PC-3 (cell line): ENCODE measurements around the gene CA5A. TPM values are rescaled to one million over a fixed set of nuclear protein-coding genes. Genes with fewer than 3 reads are reported as not detected.

ENCODE experiments used
- ATAC-seq: fragments of 200-7000 bp; cut with Tn5 transposase; 2 replicates; pipeline ENCODE4 v1.9.1; 2020; ENCODE audit warnings: mild to moderate bottlenecking, moderate library complexity
- BruUV-seq: library from RNA; stranded (reverse); fragments of 400-500 nt; replicated peaks from 2 replicates; lab custom pipeline; 2021; lab: Mats Ljungman, UMichigan
- CTCF ChIA-PET: fragments of 300-600 bp; sonication (Branson Sonifier 250); formaldehyde crosslinking; loops from one replicate; lab custom pipeline; 2022; ENCODE audit warnings: antibody characterized with exemption; lab: Charles Lee
- POLR2A ChIA-PET: fragments of 300-600 bp; sonication (Branson Sonifier 250); formaldehyde crosslinking; loops from one replicate; lab custom pipeline; 2022; ENCODE audit warnings: antibody characterized with exemption; ENCODE audit not compliant: unreplicated experiment; lab: Charles Lee
- DNase-seq: peaks from one replicate; pipeline ENCODE4 v3.0.0-alpha.2; 2015
- H2AFZ ChIP-seq: fragments of 300-600 bp; sonication (generic); 2 replicates; pipeline ENCODE4 v1.6.0; 2016; ENCODE audit warnings: antibody characterized with exemption, low read length
- H3F3A ChIP-seq: fragments of 300-600 bp; sonication (generic); one replicate; pipeline ENCODE4 v1.6.0; 2017; ENCODE audit warnings: antibody characterized with exemption, low read length, control low read depth, mild to moderate bottlenecking; ENCODE audit not compliant: unreplicated experiment
- H3K27ac ChIP-seq: fragments of 300-600 bp; sonication (generic); 2 replicates; pipeline ENCODE4 v1.5.1; 2016; ENCODE audit warnings: mild to moderate bottlenecking, low read length
- H3K27me3 ChIP-seq: fragments of 300-600 bp; sonication (generic); 2 replicates; pipeline ENCODE4 v1.6.1; 2016; ENCODE audit warnings: low read length, mixed read lengths
- H3K36me3 ChIP-seq: fragments of 300-600 bp; sonication (generic); 2 replicates; pipeline ENCODE4 v1.6.1; 2016; ENCODE audit warnings: low read depth, mixed run types, low read length, mixed read lengths
- H3K4me1 ChIP-seq: fragments of 300-600 bp; sonication (generic); 2 replicates; pipeline ENCODE4 v1.5.1; 2016; ENCODE audit warnings: low read length; ENCODE audit not compliant: insufficient read depth
- H3K4me2 ChIP-seq: fragments of 300-600 bp; sonication (generic); 2 replicates; pipeline ENCODE4 v1.6.0; 2016; ENCODE audit warnings: low read length
- H3K4me3 ChIP-seq: fragments of 300-600 bp; sonication (generic); 2 replicates; pipeline ENCODE4 v1.5.1; 2016; ENCODE audit warnings: mild to moderate bottlenecking, low read length, mixed read lengths
- H3K79me2 ChIP-seq: fragments of 300-600 bp; sonication (generic); 2 replicates; pipeline ENCODE4 v1.6.1; 2017; ENCODE audit warnings: low read length, mixed read lengths
- H3K9ac ChIP-seq: fragments of 300-600 bp; sonication (generic); 2 replicates; pipeline ENCODE4 v1.6.0; 2016; ENCODE audit warnings: mild to moderate bottlenecking, low read length
- H3K9me2 ChIP-seq: fragments of 300-600 bp; sonication (generic); replicated peaks from 2 replicates; pipeline ENCODE4 v1.6.1; 2016; ENCODE audit warnings: mixed run types, low read length, mixed read lengths
- H3K9me3 ChIP-seq: fragments of 300-600 bp; sonication (generic); 2 replicates; pipeline ENCODE4 v1.6.1; 2016; ENCODE audit warnings: low read length, mixed read lengths
- H4K20me1 ChIP-seq: fragments of 300-600 bp; sonication (generic); 2 replicates; pipeline ENCODE4 v1.6.1; 2016; ENCODE audit warnings: low read length, mixed read lengths
- EZH2 ChIP-seq: fragments of 300-600 bp; sonication (generic); IDR thresholded peaks from one replicate; pipeline ENCODE4 v1.6.1; 2017; ENCODE audit warnings: antibody characterized with exemption, mild to moderate bottlenecking, low read length; ENCODE audit not compliant: unreplicated experiment
- EZH2phosphoT487 ChIP-seq: fragments of 300-600 bp; sonication (generic); IDR thresholded peaks from 2 replicates; pipeline ENCODE4 v1.6.1; 2018; ENCODE audit warnings: mild to moderate bottlenecking, antibody characterized with exemption, low read length, borderline replicate concordance
- intact Hi-C: fragments of 100-400 bp; cut with micrococcal nuclease; formaldehyde crosslinking; loops from 2 replicates; pipeline ENCODE4 v1.9.0; 2023
- total RNA-seq: library from RNA; depleted of rRNA; stranded (reverse); fragments of >200 nt; gene quantifications from 2 replicates; pipeline ENCODE4 v1.2.3, GENCODE V29; 2014
- TF ChIP-seq, protein P1 (sequence below): fragments of 300-600 bp; sonication (generic); conservative IDR thresholded peaks from 2 replicates; pipeline ENCODE4 v1.5.1; 2017; ENCODE audit warnings: antibody characterized with exemption, low read depth, mild to moderate bottlenecking, low read length

Gene CA5A
- total RNA-seq, 1 experiment from 2014 or later = not detected

- H2AFZ ChIP-seq = no peak overlapping the region
- H3F3A ChIP-seq = no peaks in the 10 kb centered on the region
- H3K27me3 ChIP-seq = no peaks in the 10 kb centered on the region
- H3K4me3 ChIP-seq = no peak overlapping the region
- no peak for ATAC-seq
- no peaks in the 10 kb centered on the region for H3K36me3 ChIP-seq
- peaks cover 95% of the 10 kb centered on the region for H3K79me2 ChIP-seq
- TF ChIP-seq EZH2phosphoT487 (no peak), EZH2 (no peak)
- TF ChIP-seq, protein P1, sequence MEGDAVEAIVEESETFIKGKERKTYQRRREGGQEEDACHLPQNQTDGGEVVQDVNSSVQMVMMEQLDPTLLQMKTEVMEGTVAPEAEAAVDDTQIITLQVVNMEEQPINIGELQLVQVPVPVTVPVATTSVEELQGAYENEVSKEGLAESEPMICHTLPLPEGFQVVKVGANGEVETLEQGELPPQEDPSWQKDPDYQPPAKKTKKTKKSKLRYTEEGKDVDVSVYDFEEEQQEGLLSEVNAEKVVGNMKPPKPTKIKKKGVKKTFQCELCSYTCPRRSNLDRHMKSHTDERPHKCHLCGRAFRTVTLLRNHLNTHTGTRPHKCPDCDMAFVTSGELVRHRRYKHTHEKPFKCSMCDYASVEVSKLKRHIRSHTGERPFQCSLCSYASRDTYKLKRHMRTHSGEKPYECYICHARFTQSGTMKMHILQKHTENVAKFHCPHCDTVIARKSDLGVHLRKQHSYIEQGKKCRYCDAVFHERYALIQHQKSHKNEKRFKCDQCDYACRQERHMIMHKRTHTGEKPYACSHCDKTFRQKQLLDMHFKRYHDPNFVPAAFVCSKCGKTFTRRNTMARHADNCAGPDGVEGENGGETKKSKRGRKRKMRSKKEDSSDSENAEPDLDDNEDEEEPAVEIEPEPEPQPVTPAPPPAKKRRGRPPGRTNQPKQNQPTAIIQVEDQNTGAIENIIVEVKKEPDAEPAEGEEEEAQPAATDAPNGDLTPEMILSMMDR = no peak
- no peak overlapping the region for H3K4me2 ChIP-seq
- DNase-seq = no peak
- H4K20me1 ChIP-seq = no peaks in the 10 kb centered on the region
- H3K27ac ChIP-seq = no peak overlapping the region
- H3K9me3 ChIP-seq = no peaks in the 10 kb centered on the region
- H3K9ac ChIP-seq = no peak overlapping the region
- intact Hi-C loops = no loop called here
- no TSS peak for BruUV-seq
- ChIA-PET CTCF (no interaction called here), POLR2A (no interaction called here)
- 0 out of 2 replicates have a peak, but pooled peaks cover 7% of the 10 kb centered on the region for H3K4me1 ChIP-seq
- no peaks in the 10 kb centered on the region for H3K9me2 ChIP-seq
Observed at GRCh38 chr16:87956098-87956364, 19.7 kb upstream of the CA5A start.

- Histone ChIP-seq H3K36me3 (no peaks in the 10 kb centered on the region), H3K9ac (no peak overlapping the region), H3K79me2 (peaks cover 90% of the 10 kb centered on the region), H3K4me3 (no peak overlapping the region), H3K4me2 (no peak overlapping the region), H3K27me3 (no peaks in the 10 kb centered on the region), H3F3A (no peaks in the 10 kb centered on the region), H4K20me1 (no peaks in the 10 kb centered on the region), H3K9me2 (no peaks in the 10 kb centered on the region), H3K27ac (no peak overlapping the region), H3K9me3 (no peaks in the 10 kb centered on the region), H3K4me1 (0 out of 2 replicates have a peak, but pooled peaks cover 7% of the 10 kb centered on the region), H2AFZ (no peak overlapping the region)
- intact Hi-C loops = no loop called here
- no peak for TF ChIP-seq EZH2
- TF ChIP-seq, protein P1 = no peak
- BruUV-seq = no TSS peak
- ChIA-PET POLR2A (no interaction called here), CTCF (no interaction called here)
- DNase-seq (no peak), ATAC-seq (no peak)
Observed at GRCh38 chr16:87955302-87956097, 19.2 kb upstream of the CA5A start.

- DNase-seq = no peak
- no peaks in the 10 kb centered on the region for H3K9me3 ChIP-seq
- TF ChIP-seq EZH2phosphoT487 (no peak), EZH2 (no peak)
- TF ChIP-seq, protein P1 = no peak
- no peak overlapping the region for H2AFZ ChIP-seq
- no peaks in the 10 kb centered on the region for H3F3A ChIP-seq
- no peaks in the 10 kb centered on the region for H3K9me2 ChIP-seq
- CTCF ChIA-PET = no interaction called here
- peaks cover 83% of the 10 kb centered on the region for H3K79me2 ChIP-seq
- no peaks in the 10 kb centered on the region for H3K36me3 ChIP-seq
- H3K27ac ChIP-seq = no peak overlapping the region
- POLR2A ChIA-PET = no interaction called here
- no TSS peak for BruUV-seq
- H3K4me2 ChIP-seq = no peak overlapping the region
- H3K4me1 ChIP-seq = 0 out of 2 replicates have a peak, but pooled peaks cover 7% of the 10 kb centered on the region
- no peak for ATAC-seq
- no peaks in the 10 kb centered on the region for H3K27me3 ChIP-seq
- H4K20me1 ChIP-seq = no peaks in the 10 kb centered on the region
- no peak overlapping the region for H3K9ac ChIP-seq
- no peak overlapping the region for H3K4me3 ChIP-seq
- intact Hi-C loops = no loop called here
Observed at GRCh38 chr16:87954826-87955225, 18.5 kb upstream of the CA5A start.
